ENCODE results near the gene GRAMD1C.

Gene GRAMD1C

GRCh38 chr3:113954091-113954685 lies 115.6 kb downstream of the GRAMD1C start:
- DNase-seq = no peak

DNA sequence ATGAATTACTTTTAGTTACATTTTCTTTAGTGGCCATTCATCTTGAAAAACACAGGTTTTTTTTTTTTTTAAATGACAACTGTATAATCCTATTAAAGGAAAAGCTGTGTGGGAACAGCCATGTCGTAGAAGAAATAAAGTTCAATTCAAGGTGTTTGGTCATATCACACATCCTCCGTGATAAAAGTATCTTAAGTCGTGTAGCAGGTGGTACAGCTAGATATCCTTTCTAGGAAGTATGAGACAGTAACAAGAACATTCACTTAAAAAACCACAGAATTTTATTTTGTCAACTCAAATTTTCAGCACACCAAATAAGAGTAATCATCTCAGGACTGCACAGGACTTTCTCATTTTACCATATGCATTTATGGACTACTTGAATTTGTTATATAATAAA lies 125.3 kb downstream of the GRAMD1C start:
- DNase-seq = peak; percentile 50

GRCh38 chr3:113966172-113966571 lies 127.6 kb downstream of the GRAMD1C start:
- no peak for DNase-seq

- no peak for DNase-seq
These were observed 130.4 kb downstream of the GRAMD1C start for GRCh38 chr3:113968986-113969385.

- no peak for DNase-seq
These were observed 139.2 kb downstream of the GRAMD1C start for GRCh38 chr3:113977822-113978221.

GRCh38 chr3:113979916-113980315 lies 141.3 kb downstream of the GRAMD1C start:
- DNase-seq = no peak

- DNase-seq = no peak
These were observed 143.2 kb downstream of the GRAMD1C start for GRCh38 chr3:113981803-113982202.

GRCh38 chr3:113983544-113983943 lies 145.0 kb downstream of the GRAMD1C start:
- DNase-seq = no peak

- DNase-seq = no peak
These were observed 147.0 kb downstream of the GRAMD1C start for GRCh38 chr3:113985541-113985940.
